ENCODE results near the gene THEM5. TPM values are rescaled to one million over a fixed set of nuclear protein-coding genes. Genes with fewer than 3 reads are reported as not detected.

The THEM5 gene
- total RNA-seq, 2 donors from 2014 or later: not detected

DNA sequence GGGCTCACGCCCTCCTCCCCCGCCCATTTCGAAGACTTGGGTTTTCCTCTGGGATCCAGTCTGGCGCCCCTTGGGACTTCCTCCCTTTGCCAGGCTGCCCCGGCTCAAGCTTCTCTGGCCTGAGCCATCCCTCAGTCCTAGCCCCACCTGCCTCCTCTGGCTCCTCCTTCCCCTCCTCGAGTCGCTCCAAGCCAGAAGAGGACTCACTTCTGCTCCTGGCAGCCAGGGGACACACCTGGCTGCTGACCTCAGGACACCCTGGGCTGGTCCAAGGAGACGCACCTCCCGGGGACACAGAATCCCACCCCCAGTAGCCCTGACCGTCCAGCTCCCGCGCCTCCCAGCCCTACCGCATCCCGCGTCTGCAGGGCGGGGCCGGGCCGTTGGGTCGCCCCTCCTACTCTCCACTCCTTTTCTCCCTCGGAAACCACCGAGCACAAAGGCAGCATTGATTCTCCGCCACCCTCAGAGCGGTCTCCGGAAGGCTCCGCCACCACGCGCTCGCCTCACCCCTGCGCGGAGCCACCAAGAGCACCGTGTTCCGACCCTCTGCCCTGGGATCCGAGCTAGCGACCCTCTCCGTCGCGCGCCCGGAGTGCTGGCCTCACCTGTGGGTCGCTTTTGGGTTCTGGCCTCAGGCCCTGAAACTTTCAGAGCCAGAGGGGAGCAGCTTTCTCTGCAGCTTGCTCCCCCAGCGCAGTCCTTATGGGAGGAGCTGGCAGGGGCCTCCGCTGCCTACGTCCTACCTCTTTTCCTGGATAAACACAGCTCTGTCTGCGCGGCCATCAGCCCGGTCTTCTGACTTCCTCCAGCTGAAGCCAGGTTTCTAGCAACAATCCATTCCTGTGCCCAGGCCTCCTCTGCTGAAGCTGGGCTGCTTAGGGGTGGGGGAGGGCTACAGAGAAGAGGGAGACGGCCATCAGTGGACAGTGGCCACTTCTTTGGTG, 13.8 kb downstream of the THEM5 start, which contains the start of gene C2CD4D:
Gene C2CD4D, minus strand, starts transcription at position 364 of the 947 bp plus-strand sequence. CDS start 831 bp downstream, outside the sequence.
- Mint-ChIP-seq H3K27me3 (no peaks in the 10 kb centered on the region), H3K36me3 (ENCODE audit: low read depth) (peaks cover 69% of the 10 kb centered on the region), H3K4me1 (peaks cover 35% of the 10 kb centered on the region), H3K9me3 (no peaks in the 10 kb centered on the region), H3K27ac (peak within 1 kb of the TSS; percentile 94), H3K4me3 (peak within 1 kb of the TSS; percentile 96)
- ATAC-seq (replicated peaks): peak; percentile 74

DNA sequence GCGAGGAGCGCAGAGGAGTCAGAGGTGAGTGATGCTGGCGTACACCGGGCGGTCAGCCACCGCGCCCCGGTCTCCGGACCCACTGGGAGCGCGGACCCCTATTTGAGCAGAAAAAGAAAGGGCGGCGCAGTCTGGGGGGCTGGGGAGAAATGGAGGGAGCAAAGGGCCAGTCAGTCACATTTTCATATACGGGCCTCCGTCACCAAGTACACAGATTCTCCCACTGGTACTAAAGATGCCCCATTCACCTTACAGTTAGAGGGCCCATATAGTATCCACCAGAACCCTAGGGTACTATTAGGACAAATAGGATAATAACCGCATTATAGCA, 14.5 kb downstream of the THEM5 start:
- H3K36me3 Mint-ChIP-seq (ENCODE audit: low read depth): peaks cover 62% of the 10 kb centered on the region
- H3K4me1 Mint-ChIP-seq: peaks cover 30% of the 10 kb centered on the region
- H3K9me3 Mint-ChIP-seq: no peaks in the 10 kb centered on the region
- H3K4me3 Mint-ChIP-seq: peak overlapping the region; percentile 96
- H3K27me3 Mint-ChIP-seq: no peaks in the 10 kb centered on the region
- ATAC-seq (replicated peaks): no peak
- H3K27ac Mint-ChIP-seq: peak overlapping the region; percentile 94

GRCh38 chr1:151838222-151839081, 15.1 kb downstream of the THEM5 start:
- Mint-ChIP-seq H3K4me3 (peak overlapping the region; percentile 96), H3K9me3 (no peaks in the 10 kb centered on the region), H3K27ac (peak overlapping the region; percentile 94), H3K36me3 (ENCODE audit: low read depth) (peaks cover 56% of the 10 kb centered on the region), H3K27me3 (no peaks in the 10 kb centered on the region), H3K4me1 (peaks cover 36% of the 10 kb centered on the region)
- ATAC-seq (replicated peaks): peak; percentile 21

GRCh38 chr1:151837884-151838221, 15.7 kb downstream of the THEM5 start:
- peak overlapping the region; percentile 90 for H3K27ac Mint-ChIP-seq
- H3K4me1 Mint-ChIP-seq: peaks cover 41% of the 10 kb centered on the region

DNA sequence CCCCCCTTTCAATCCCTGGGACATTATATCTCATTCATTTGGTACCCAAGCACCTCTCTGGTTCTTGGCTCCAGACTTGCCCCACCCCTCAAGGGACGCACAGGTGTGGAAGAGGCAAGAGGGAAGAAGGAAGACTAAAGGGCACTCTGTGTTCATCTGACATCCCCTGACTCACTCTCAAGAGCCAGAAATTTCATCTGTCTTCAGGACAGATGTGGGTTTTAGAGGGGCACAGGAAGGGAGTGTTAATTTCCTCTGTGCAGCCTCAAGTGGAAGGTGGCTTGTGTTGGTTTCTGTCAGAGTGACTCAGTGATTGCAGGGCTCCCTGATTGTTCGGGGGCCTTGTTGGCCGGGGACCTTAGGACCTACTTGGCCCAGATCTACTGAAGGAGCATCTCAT, 16.3 kb downstream of the THEM5 start:
- H3K4me1 Mint-ChIP-seq: peaks cover 47% of the 10 kb centered on the region
- peak overlapping the region; percentile 87 for H3K4me3 Mint-ChIP-seq
- peak; percentile 30 for ATAC-seq (replicated peaks)
- peak overlapping the region; percentile 90 for H3K27ac Mint-ChIP-seq
- no peaks in the 10 kb centered on the region for H3K9me3 Mint-ChIP-seq
- no peaks in the 10 kb centered on the region for H3K27me3 Mint-ChIP-seq
- peaks cover 44% of the 10 kb centered on the region for H3K36me3 Mint-ChIP-seq (ENCODE audit: low read depth)

More at GRCh38 chr1:151837884-151838221, 15.7 kb downstream of the THEM5 start:
- H3K36me3 Mint-ChIP-seq (ENCODE audit: low read depth): peaks cover 50% of the 10 kb centered on the region
- ATAC-seq (replicated peaks): no peak
- peak overlapping the region; percentile 87 for H3K4me3 Mint-ChIP-seq
- H3K27me3 Mint-ChIP-seq: no peaks in the 10 kb centered on the region
- no peaks in the 10 kb centered on the region for H3K9me3 Mint-ChIP-seq

GRCh38 chr1:151835596-151835995, 17.9 kb downstream of the THEM5 start:
- no peaks in the 10 kb centered on the region for H3K27me3 Mint-ChIP-seq
- peaks cover 57% of the 10 kb centered on the region for H3K4me1 Mint-ChIP-seq
- H3K27ac Mint-ChIP-seq: no peak overlapping the region
- peak overlapping the region; percentile 87 for H3K4me3 Mint-ChIP-seq
- H3K36me3 Mint-ChIP-seq (ENCODE audit: low read depth): peaks cover 28% of the 10 kb centered on the region
- H3K9me3 Mint-ChIP-seq: no peaks in the 10 kb centered on the region
- no peak for ATAC-seq (replicated peaks)

DNA sequence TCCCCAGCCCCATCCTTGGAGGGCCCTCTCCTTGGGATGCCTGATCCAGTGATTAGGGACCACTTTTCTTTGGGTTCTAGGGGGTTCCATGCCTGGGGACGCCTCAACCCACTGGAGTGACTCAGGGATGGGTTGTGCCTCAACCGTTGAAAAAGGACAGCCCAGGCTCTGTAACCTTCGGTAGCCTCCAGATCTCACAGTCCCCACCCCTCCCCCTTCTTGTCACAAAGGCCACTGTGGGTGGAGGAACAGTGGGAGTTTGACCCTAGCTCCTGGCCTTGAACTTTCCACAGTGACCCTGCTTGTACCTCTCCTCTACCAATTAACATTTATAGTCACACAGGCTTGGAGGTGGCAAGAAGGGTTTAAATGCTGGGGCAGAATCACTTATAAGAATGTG, 19.3 kb downstream of the THEM5 start:
- Mint-ChIP-seq H3K27me3 (no peaks in the 10 kb centered on the region), H3K4me1 (peaks cover 68% of the 10 kb centered on the region), H3K9me3 (no peaks in the 10 kb centered on the region), H3K4me3 (peak overlapping the region; percentile 94), H3K27ac (peak overlapping the region; percentile 76), H3K36me3 (ENCODE audit: low read depth) (peaks cover 14% of the 10 kb centered on the region)
- ATAC-seq (replicated peaks): peak; percentile 9

- H3K4me1 Mint-ChIP-seq: peaks cover 73% of the 10 kb centered on the region
- no peaks in the 10 kb centered on the region for H3K27me3 Mint-ChIP-seq
- H3K9me3 Mint-ChIP-seq: no peaks in the 10 kb centered on the region
- H3K36me3 Mint-ChIP-seq (ENCODE audit: low read depth): peaks cover 8% of the 10 kb centered on the region
- H3K4me3 Mint-ChIP-seq: peak overlapping the region; percentile 94
- ATAC-seq (replicated peaks): no peak
- peak overlapping the region; percentile 93 for H3K27ac Mint-ChIP-seq
Measured at GRCh38 chr1:151833172-151833900, 20.2 kb downstream of the THEM5 start.

GRCh38 chr1:151832318-151832980, 21.1 kb downstream of the THEM5 start:
- H3K4me1 Mint-ChIP-seq: peaks cover 76% of the 10 kb centered on the region
- no peaks in the 10 kb centered on the region for H3K9me3 Mint-ChIP-seq
- H3K27ac Mint-ChIP-seq: peak overlapping the region; percentile 93
- ATAC-seq (replicated peaks): no peak
- peaks cover 8% of the 10 kb centered on the region for H3K36me3 Mint-ChIP-seq (ENCODE audit: low read depth)
- H3K27me3 Mint-ChIP-seq: no peaks in the 10 kb centered on the region
- peak overlapping the region; percentile 94 for H3K4me3 Mint-ChIP-seq

- no peak for ATAC-seq (replicated peaks)
- no peaks in the 10 kb centered on the region for H3K9me3 Mint-ChIP-seq
- H3K4me3 Mint-ChIP-seq: peak within 1 kb of the TSS; percentile 94
- peaks cover 69% of the 10 kb centered on the region for H3K4me1 Mint-ChIP-seq
- peaks cover 5% of the 10 kb centered on the region for H3K36me3 Mint-ChIP-seq (ENCODE audit: low read depth)
- no peaks in the 10 kb centered on the region for H3K27me3 Mint-ChIP-seq
- H3K27ac Mint-ChIP-seq: peak within 1 kb of the TSS; percentile 93
Measured at GRCh38 chr1:151831605-151832004, 21.9 kb downstream of the THEM5 start, which contains the start of gene RORC. Gene RORC (minus strand): TSS chr1:151831802. CDS start chr1:151831764, 38 bp downstream.

GRCh38 chr1:151831256-151831591, 22.3 kb downstream of the THEM5 start:
- Mint-ChIP-seq H3K27me3 (no peaks in the 10 kb centered on the region), H3K9me3 (no peaks in the 10 kb centered on the region), H3K4me1 (peaks cover 69% of the 10 kb centered on the region), H3K36me3 (ENCODE audit: low read depth) (peaks cover 9% of the 10 kb centered on the region), H3K27ac (peak overlapping the region; percentile 93), H3K4me3 (peak overlapping the region; percentile 94)
- no peak for ATAC-seq (replicated peaks)

DNA sequence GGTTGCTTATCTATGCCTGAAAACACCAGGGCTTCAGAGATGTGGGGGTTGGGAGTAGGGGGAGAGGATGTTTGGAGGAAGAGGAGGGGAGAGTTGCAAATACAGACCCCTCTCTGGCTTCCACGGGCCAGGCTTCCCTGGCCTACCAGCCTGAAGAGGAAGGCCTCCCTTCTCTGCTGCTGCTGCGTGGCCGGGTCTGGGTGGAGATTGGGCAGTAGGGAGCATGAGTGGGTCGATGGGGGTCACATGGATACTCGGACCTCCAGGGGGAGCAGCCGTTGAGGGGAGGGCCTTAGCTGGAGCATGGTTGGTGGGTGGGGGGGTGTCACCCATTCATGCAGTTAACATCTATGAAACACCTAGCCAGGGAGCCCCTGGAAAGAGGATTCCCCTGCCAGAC, 23.5 kb downstream of the THEM5 start:
- H3K36me3 Mint-ChIP-seq (ENCODE audit: low read depth): peaks cover 21% of the 10 kb centered on the region
- peaks cover 62% of the 10 kb centered on the region for H3K4me1 Mint-ChIP-seq
- H3K27ac Mint-ChIP-seq: peak overlapping the region; percentile 93
- ATAC-seq (replicated peaks): no peak
- peak overlapping the region; percentile 94 for H3K4me3 Mint-ChIP-seq
- no peaks in the 10 kb centered on the region for H3K27me3 Mint-ChIP-seq
- no peaks in the 10 kb centered on the region for H3K9me3 Mint-ChIP-seq

DNA sequence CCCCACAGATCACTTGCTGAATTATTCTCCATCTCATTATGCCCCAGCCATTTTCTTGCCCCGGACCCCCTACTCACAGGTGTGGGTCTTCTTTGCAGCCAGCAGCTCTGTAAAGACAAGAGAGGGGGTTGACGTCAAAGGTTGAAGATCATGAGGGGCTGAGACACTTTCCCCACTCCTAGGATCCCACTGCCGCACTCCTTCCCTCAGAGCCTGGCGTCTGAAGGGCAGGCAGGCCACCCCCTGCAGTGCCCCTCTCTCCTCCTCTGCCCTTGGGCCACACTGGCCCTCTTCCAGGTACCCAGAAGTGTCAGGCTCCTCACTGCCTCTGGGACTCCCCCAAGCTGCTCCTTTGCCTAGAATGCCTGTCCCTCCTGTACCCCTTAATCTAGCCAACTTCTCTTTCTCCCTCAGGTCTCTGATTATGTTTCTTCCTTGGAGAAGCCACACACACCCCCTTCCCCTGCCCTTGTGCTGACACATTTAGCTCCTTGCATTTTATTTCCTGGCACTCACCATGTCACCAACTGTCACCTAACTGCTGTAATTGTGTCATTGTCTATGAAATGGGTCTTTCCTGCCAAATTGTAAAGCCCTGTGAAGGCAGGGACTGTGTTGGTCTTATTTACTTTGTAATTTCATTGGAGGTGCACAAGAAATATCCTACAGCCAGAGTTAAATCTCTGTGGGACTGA, 24.0 kb downstream of the THEM5 start:
- ATAC-seq (replicated peaks): peak; percentile 5
- peaks cover 26% of the 10 kb centered on the region for H3K36me3 Mint-ChIP-seq (ENCODE audit: low read depth)
- peak overlapping the region; percentile 94 for H3K4me3 Mint-ChIP-seq
- no peaks in the 10 kb centered on the region for H3K27me3 Mint-ChIP-seq
- peak overlapping the region; percentile 93 for H3K27ac Mint-ChIP-seq
- H3K4me1 Mint-ChIP-seq: peaks cover 62% of the 10 kb centered on the region
- H3K9me3 Mint-ChIP-seq: no peaks in the 10 kb centered on the region

Data from activated T-helper 17 cell treated with anti-CD3 and anti-CD28 coated beads, Interleukin-2, amount 50 U/mL, for 72 hours (primary cell).